Measurements from ENCODE around the gene PIK3C2A.

Gene PIK3C2A

DNA sequence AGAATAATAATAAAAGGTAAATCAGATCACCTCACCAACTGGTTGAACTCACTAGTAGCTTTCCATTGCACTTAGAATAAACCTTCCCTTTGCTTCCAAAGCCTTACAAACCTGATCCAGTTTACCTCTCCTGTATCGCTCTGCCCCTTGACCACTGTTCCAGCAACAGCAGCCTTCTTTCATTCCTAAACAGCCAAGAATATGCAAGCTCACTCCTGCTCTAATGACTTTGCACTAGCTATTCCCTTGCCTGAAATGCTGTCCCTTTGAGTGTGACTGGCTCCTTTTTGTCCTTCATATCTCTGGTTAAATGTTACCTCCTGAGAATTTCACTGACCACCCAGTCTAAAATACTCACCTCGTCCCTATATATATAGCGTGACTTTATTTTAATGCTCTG lies 9.6 kb upstream of the PIK3C2A start:
- DNase-seq (ENCODE audit: low read depth in 3 of 3), result no peak

DNA sequence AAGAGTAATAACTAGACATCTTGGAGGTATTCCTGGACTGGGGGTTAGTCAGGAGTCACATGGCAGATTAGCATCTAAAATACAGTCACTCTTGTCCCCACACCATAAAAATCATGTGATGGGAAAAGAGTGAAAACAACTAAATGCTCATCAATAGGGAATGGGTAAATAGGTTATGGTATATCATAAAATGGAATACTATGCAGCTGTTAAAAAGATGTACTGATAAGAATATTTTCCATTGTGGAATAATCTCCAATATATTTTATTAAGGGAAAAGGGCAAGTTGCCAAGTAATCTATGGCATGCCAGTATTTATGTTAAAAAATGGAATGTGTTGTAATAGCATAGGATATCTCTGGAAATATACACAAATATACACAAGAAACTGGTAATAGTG lies 6.6 kb upstream of the PIK3C2A start:
- no peak for DNase-seq (ENCODE audit: low read depth in 3 of 3)

DNA sequence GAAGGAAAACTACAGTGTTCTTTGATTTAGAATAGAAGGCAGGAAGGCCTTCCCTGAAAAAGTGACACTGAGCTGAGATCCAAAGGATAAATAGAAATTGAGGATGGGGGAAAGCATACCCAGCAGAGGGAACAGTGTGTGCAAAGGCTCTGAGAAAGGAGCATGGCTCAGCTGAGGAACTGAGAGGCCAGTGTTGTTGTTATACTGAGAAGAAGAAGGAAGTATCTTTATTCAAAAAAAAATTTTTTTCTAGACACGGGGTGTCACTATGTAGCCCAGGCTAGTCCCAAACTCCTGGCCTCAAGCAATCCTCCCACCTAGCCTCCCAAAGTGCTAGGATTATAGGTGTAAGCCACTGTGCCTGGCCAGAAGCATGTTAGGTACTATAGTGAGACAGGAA lies 3.5 kb upstream of the PIK3C2A start:
- DNase-seq (ENCODE audit: low read depth in 3 of 3), result no peak

DNA sequence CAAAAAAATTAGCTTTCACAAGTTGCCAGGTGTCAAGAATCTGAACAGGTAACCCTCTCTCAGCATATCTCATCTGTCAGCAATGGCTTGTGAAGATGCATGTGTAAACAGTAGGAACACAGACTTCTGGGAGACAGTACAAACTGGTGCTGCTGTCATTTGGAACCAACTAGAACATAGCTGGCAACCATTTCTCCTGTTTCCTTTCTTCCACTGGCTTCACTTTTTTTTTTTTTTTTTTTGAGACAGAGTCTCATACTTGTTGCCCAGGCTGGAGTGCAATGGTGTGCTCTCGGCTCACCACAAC lies 2.1 kb upstream of the PIK3C2A start:
- DNase-seq (ENCODE audit: low read depth in 3 of 3), result no peak

DNA sequence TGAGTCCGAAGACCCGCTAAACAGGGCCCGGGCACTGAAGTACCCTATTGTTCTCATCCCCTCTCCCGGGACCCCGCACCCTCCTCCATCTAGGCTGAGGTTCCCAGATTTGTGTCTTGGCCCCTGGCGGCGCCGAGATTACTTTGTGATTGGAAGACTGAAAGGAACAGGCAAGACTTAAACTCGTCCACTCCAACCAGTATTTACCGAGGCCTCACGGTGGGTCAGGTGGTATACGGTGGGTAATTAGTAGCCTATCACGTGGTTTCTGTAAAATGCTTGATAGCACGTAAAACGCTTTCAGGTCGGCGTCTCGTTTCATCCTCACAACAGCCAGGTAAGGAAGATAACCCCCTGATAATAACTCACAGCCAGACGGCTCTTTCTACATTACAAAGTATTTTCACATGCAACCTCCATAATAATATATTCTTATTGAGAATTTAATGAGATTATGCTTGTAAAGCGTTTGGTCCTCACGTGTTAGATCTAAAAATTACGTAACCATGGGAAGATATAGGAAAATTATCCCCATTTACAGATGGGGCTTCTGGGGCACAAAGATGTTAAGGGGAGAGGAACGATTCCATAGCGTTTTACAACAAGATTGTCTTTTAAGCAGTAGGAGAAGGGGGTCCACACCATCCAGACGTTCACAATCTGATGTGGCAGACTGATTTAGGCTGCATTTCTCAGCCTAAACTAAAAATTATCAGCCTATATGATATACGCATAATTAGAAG lies 642 bp upstream of the PIK3C2A start:
- peak in 1 of 3 experiments; percentile 16 for DNase-seq (ENCODE audit: low read depth in 3 of 3)

DNA sequence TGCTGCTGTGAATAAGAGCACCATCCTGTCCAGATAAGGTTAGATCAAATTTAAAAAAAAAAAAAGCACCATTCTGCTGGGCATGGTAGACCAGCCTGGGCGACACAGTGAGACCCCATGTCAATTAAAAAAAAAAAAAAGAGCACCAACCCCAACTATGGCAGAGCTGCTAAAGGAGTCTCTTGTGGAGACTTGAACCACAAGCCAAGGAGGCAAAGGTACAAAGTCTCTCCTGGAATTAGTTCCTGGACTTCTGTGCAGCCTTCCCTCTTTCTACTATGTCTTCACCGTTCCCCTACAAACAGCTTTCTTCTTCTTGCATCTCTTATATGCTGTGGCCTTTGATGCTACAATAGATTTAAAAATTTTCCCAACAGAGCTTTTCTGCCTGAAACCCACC lies 1.3 kb downstream of the PIK3C2A start:
- DNase-seq (ENCODE audit: low read depth in 3 of 3), result no peak

DNA sequence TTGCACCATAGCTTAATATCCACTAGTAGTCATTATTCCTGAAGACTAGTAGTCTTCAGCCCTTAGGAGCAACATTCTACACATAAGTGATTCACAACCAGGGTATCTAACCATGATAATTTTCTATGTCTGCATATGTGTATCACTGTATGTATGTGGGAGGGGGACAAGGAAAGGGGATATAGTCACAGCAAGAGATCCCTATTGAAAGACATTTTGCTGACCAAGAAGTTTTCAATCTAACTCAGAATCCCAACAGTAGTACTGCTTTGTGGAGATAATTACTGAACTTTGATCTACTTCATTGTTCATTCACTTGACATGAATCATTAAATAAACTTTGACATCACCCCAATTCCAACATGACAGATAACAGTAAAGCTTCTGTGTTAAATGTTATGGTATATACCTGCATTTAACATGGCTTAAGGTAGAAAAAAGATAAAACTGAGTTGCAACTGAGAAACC lies 10.3 kb downstream of the PIK3C2A start:
- no peak for DNase-seq (ENCODE audit: low read depth in 3 of 3)

DNA sequence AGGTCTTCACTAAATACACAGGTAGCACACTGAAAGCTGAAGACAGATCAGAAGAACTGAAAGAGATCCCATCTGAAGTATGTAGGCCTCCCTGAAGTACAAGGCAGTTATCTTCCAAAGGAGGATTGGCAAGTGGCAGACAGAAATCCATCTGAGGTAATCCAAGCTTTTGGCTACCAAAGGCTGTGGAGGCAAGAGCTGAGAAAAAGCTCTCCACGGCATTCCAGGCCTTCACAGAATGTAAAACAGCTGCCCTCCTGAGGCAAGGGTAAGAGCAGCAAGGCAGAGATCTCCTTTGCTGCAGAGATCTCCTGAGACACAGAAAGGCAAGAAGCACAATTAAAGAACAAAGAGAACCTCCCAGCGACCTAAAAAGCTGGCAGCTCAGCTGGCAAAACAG lies 19.1 kb downstream of the PIK3C2A start:
- no peak for DNase-seq (ENCODE audit: low read depth in 3 of 3)

DNA sequence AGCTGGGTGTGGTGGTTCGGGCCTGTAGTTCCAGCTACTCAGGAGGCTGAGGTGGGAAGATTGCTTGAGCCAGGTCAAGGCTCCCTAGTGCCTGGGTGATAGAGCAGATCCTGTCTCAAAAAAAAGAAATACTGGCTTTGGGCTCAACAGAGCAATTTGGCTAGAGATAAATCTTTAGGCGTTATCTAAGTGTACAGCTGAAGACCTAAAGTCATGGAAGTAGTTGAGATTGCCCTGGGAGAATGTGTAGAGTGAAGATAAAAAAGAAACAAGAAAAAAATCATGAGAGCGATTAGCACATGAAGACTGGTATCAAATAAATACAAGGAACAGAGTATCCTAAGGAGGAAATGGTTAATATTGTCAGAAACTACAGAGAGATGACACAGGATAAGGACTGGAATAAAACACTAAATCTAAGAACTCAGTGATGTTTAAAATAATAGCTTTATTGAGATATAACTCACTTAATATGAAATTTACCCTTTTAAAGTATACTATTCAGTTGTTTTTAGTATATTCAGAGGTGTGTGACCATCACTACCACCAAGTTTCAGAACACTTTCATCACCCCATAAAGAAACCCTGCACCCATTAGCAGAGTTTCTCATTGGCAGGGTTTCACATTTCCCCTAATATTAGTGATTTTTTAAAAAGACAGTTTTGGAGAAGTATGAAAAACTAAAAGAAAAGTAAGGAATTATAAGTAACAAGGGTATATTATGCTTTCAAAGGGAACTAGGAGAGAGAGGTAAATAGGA lies 20.7 kb downstream of the PIK3C2A start:
- DNase-seq (ENCODE audit: low read depth in 3 of 3), result no peak

DNA sequence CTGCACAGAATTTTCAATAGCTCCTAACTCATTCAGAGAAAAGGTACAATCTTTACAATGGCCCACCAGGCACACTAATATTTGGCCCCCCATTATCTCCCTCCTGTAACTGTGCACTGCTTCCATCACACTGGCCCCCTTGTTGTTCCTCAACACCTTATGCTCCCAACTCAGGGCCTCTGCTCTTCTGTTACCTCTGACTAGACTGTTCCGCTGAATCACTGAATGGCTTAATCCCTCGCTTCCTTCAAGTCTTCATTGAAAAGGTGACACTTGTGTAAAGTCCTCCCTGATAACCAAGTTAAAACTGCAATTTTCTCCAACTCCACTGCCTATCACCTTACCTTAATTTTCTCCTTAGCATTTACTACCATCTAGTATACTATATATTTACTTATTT lies 21.8 kb downstream of the PIK3C2A start:
- DNase-seq (ENCODE audit: low read depth in 3 of 3), result no peak

DNA sequence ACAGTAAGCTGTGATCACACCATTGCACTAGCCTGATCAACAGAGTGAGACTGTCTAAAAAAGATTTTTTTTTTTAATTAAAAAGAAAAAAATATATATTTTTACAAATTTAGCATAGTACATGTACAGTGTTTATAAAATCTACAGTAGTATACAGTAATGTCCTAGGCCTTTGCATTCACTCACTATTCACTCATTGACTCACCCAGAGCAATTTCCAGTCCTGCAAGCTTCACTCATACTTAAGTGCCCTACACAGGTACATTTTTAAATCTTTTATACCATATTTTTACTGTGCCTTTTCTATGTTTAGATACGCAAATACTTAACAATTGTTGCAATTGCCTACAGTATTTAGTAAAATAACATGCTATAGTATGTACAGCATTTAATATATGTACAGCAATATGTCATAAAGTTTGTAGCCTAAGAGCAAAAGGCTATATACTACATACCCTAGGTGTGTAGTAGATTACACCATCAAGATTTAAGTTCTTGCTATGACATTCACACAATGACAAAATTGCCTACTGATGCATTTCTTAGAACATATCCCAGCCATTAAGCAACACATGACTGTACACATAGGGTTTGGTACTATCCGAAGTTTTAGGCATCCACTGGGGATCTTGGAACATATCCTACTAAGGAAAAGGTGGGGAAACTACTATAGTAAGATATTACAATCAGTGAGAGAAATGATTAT lies 22.8 kb downstream of the PIK3C2A start:
- DNase-seq (ENCODE audit: low read depth in 3 of 3), result no peak

DNA sequence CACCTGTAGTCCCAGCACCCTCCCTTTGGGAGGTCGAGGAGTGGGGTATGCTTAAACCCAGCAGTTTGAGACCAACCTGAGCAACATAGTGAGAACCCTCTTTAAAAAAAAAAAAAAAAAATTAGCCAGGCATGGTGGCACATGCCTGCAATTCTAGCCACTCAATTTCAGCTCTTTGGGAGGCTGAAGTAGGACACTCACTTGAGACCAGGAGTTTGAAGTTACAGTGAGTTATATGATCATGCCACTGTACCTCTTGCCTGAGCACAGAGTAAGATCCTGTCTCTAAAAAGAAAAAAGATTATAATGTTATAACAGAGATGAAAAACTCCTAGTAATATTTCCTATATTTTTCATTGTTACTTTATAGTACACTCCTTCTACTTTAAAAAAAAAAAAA lies 23.9 kb downstream of the PIK3C2A start:
- no peak for DNase-seq (ENCODE audit: low read depth in 3 of 3)

DNA sequence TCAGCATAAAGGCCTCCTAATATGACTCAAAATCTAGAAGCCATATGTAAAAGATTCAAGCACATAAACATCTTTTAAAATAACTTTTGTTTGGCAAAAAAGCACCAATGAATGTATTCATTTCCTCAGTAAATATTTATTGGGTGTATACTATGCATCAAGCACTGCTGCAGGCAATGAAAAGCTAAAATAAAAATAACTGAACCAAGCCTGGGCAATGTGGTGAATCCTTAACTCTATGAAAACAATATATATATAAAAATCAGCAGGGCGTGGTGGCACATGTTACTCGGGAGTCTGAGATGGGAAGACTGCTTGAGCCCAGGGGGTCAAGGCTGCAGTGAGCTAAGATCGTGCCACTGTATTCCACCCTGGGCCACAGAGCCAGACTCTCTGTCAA lies 27.8 kb downstream of the PIK3C2A start:
- DNase-seq (ENCODE audit: low read depth in 3 of 3), result no peak

DNA sequence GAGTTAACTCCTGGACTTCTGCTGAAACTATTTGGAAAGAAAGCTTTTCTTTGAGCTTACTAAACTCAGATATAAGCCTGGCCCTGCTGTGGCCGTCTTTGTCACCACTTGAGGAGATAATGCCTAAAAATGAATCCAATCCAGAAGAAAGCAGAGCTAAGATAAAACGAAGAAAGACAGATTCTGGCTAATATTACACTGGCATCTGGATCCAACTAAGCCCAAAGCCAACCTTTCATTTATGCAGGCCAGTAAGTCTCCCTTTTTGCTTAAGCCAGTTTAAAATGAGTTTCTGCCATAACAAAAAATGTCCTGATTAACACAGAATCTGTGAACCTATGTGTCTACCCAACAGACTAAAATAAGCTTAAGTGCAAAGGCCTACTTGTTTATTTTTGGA lies 34.5 kb downstream of the PIK3C2A start:
- no peak for DNase-seq (ENCODE audit: low read depth in 3 of 3)

DNA sequence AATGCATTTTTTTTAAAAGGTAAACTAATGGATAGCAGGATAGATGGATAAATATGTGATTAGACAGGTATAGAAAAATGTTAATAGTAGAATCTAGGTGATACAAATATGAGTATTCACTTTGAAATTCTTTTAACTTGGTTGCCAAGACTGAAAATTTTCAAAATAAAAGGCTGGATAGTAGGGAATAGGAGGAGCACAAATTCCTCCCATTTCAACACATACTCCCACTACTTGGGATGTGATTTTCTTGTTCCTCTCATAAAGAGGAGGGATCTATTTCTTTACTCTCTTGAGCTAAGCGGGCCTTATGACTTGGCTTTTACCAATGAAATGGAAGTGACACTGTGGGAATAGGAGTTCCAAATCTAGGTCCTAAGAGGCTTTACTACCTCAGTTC lies 35.9 kb downstream of the PIK3C2A start:
- DNase-seq (ENCODE audit: low read depth in 3 of 3), result no peak

DNA sequence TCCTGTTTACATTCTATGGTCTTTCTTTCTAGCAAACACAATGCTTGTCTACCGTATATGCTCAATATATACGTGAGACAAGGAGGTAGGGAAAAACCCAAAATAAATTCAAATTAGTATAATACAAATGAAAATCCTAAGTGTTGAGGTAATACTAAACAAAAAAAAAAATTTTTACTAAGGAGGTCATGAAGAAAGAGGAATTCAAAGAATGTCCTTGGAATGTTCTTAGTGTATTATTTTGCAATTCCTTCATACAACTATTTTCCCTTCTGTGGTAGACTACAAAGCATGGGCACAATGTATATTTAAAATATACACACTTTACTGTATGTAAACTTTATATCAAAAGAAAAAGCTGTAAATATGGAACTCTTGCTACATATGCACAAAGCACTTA lies 36.4 kb downstream of the PIK3C2A start:
- DNase-seq (ENCODE audit: low read depth in 3 of 3), result no peak

DNA sequence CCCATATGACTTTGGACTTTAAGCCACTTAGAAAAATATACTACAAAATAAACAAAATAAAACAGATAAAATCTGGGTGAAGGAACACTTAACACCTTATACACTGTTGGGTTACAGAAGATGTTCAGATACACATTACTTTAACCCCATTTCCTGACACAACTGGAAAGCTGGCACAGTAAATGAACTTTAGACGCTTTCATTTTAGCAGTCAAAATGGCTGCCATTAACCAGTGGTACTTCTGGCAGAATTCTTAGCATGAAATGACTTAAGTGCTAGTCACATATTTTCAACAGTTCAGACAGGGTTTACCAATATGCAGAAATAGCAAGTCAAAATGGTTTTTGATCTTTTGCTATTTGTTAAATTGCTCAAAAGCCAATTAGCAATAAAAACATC lies 37.9 kb downstream of the PIK3C2A start:
- no peak for DNase-seq (ENCODE audit: low read depth in 3 of 3)

DNA sequence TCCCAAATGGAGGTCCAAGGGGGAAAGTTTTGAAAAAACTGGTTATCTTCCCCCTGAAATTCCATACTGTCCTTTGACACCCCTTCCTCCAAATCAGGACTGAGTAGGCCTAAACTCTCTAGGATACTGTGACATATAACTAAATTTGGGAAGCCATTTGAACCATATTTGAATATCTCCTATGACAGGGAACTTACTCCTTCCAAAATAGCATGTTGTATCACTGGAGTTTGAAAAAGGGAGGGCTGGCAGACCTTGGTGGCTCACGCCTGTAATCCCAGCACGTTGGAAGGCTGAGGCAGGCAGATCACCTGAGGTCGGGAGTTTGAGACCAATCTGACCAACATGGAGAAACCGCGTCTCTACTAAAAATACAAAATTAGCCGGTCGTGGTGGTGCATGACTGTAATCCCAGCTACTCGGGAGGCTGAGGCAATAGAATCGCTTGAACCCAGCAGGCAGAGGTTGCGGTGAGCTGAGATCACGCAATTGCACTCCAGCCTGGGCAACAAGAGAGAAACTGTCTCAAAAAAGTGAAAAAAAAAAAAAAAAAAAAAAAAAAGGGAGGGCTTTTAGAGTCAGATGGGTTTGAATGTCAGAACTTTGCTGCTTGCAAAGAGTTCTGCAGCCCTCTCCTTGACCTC lies 42.4 kb downstream of the PIK3C2A start:
- DNase-seq (ENCODE audit: low read depth in 3 of 3), result no peak

DNA sequence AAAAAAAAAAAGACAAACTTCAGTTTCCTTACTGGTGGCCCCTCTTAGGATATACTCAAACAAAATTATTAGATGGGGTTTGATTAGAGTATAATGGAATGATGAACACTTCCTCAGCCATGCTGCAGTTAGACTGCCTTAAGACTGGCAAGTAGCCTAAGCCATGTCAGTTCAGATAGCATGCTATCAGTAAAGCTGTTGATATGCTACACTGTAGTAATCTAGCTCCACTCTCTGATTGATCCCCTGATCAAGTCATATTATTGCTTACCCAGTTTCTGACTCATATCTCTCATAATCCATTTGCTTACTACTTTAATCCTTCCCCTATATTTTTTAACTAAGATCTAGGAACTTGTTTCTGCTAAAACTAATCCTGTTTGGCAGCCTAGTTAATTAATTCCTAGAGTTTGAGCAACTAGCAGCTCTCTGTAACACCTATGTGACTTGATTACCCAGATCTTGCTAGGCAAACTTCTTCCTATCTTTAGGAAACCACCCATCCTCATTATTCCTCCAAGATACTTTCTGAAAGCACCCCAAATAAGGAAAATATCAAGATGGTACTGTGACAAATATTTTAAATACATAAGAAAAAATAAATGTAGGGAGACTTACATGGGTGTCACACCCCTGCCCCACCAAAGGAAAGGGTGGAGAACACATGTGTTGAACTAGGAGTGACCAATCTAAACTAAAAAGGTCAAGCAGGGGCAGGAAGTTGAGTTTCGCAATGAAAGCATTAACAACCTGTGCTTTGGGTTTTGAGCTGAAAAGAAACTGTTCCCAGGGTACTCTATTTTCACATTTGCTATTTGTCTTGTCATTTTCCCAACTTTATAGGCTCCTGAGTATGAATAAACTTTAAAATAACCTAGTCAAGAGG lies 43.2 kb downstream of the PIK3C2A start:
- no peak for DNase-seq (ENCODE audit: low read depth in 3 of 3)

DNA sequence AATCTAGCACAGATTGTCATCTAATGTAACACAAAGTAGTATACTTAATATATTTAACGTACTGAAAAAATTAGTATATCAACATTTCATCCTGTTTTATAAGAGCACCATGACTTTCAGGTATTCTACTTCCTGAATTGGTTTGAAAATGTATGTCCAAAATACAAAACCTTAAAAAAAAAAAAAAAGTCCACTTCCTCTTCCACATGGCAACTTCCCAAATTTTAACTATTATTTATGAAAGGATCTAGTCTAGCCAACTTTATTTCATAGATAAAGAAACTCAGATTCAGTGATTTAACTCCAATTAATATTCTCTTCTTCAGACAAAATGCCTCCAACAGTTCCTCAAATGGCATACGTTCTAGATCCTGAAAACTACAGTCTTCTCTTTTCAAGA lies 44.0 kb downstream of the PIK3C2A start:
- DNase-seq (ENCODE audit: low read depth in 3 of 3), result no peak

DNA sequence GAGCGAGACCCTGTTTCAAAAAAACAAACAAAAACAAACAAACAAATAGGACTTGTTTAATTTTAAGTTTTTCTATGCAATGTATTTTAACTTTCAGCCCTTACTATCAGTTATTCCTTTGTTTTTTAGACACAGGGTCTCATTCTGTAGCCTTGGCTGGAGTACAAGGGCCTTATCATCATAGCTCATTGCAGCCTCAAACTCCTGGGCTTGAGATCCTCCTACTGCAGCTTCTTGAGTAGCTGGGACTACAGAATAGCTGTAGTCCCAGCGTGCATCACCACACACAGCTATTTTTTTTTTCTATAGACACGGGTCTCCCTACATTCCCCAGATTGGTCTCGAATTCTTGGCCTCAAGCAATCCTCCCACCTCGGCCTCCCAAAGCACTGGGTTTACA lies 44.5 kb downstream of the PIK3C2A start:
- DNase-seq (ENCODE audit: low read depth in 3 of 3), result no peak
